Testis (tissue), 3 donors: ENCODE measurements around the gene USP48. TPM values are rescaled to one million over a fixed set of nuclear protein-coding genes. Genes with fewer than 3 reads are reported as not detected.

ENCODE experiments used
- DNase-seq: peaks from one replicate; pipeline ENCODE4 v3.0.0-alpha.2; 2019
- H3K27ac ChIP-seq, 2 donors: fragments of 200-600 bp; sonication (generic); one replicate each; pipeline ENCODE4 v1.5.1; 2019
- H3K27me3 ChIP-seq: fragments of 200-600 bp; sonication (generic); one replicate; pipeline ENCODE4 v1.5.1; 2019
- H3K36me3 ChIP-seq: fragments of 200-600 bp; sonication (generic); one replicate; pipeline ENCODE4 v1.5.1; 2017; ENCODE audit warnings: low read depth; ENCODE audit errors: missing control alignments
- H3K4me1 ChIP-seq: fragments of 200-600 bp; sonication (generic); one replicate; pipeline ENCODE4 v1.5.1; 2019
- H3K4me3 ChIP-seq, 2 donors: fragments of 200-600 bp; sonication (generic); one replicate each; pipeline ENCODE4 v1.5.1; 2017 to 2019
- H3K9me3 ChIP-seq: fragments of 200-600 bp; sonication (generic); one replicate; pipeline ENCODE4 v1.5.1; 2017
- POLR2A ChIP-seq: fragments of 450-650 bp; IDR thresholded peaks from one replicate; pipeline ENCODE4 v1.6.1; 2017; ENCODE audit warnings: antibody characterized with exemption, mild to moderate bottlenecking, moderate library complexity
- WGBS, 2 donors: methylation state at CpG; one replicate each; pipeline ENCODE4 v1.1.5; 2018; 5-methylcytosine and 5-hydroxymethylcytosine counted together
- intact Hi-C: fragments of 100-400 bp; cut with DNase I; formaldehyde crosslinking; loops from one replicate; pipeline ENCODE4 v1.15.1; 2023; ENCODE audit warnings: low total_unique reads
- polyA plus RNA-seq: library from polyadenylated mRNA; stranded (reverse); fragments of 350-450 nt; fragmentation: Illumina TruSeq; extraction: RNeasy Lipid Tissue Mini Kit (QIAGEN cat#74804); gene quantifications from one replicate; pipeline ENCODE4 v1.2.3, GENCODE V29; 2014; ENCODE audit warnings: low read depth, low replicate concordance; ENCODE audit not compliant: insufficient read depth
- total RNA-seq, 2 donors: library from RNA; depleted of rRNA; stranded (reverse); fragments of >200 nt; gene quantifications; one replicate each; pipeline ENCODE4 v1.2.3, GENCODE V29; 2016
- TF ChIP-seq, protein P1 (sequence below), 3 experiments: fragments of 450-650 bp in 2 of 3; fragments of 200-600 bp in 1 of 3; sonication (generic) in 1 of 3; IDR thresholded peaks; one replicate each; pipeline ENCODE4 v1.5.1; 2016 to 2019; ENCODE audit warnings: antibody characterized with exemption in 3 of 3, mild to moderate bottlenecking in 2 of 3, moderate library complexity in 1 of 3

Gene USP48
- total and polyA plus RNA-seq, 3 donors from 2014 or later, result 33.3 to 66.2 (median 63.0) TPM

GRCh38 chr1:21640653-21641052 lies 142.3 kb downstream of the USP48 start:
- TF ChIP-seq POLR2A, result no peak
- TF ChIP-seq, protein P1, sequence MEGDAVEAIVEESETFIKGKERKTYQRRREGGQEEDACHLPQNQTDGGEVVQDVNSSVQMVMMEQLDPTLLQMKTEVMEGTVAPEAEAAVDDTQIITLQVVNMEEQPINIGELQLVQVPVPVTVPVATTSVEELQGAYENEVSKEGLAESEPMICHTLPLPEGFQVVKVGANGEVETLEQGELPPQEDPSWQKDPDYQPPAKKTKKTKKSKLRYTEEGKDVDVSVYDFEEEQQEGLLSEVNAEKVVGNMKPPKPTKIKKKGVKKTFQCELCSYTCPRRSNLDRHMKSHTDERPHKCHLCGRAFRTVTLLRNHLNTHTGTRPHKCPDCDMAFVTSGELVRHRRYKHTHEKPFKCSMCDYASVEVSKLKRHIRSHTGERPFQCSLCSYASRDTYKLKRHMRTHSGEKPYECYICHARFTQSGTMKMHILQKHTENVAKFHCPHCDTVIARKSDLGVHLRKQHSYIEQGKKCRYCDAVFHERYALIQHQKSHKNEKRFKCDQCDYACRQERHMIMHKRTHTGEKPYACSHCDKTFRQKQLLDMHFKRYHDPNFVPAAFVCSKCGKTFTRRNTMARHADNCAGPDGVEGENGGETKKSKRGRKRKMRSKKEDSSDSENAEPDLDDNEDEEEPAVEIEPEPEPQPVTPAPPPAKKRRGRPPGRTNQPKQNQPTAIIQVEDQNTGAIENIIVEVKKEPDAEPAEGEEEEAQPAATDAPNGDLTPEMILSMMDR (IDR thresholded peaks at IDR 0.05), result no peak
- 85 to 94% methylated on average over 4 to 6 of the region's 6 CpGs for WGBS, 2 donors
- DNase-seq, result no peak
- Histone ChIP-seq H3K36me3 (no peaks in the 10 kb centered on the region), H3K4me3 (no peak overlapping the region), H3K9me3 (no peaks in the 10 kb centered on the region), H3K4me1 (no peaks in the 10 kb centered on the region), H3K27me3 (no peaks in the 10 kb centered on the region), H3K27ac (no peak overlapping the region)
- intact Hi-C loops, result no loop called here

GRCh38 chr1:21639594-21640041 lies 143.3 kb downstream of the USP48 start:
- TF ChIP-seq, protein P1 (IDR thresholded peaks at IDR 0.05), result no peak
- TF ChIP-seq POLR2A, result no peak
- intact Hi-C loops, result no loop called here
- DNase-seq, result no peak
- Histone ChIP-seq H3K27ac (no peak overlapping the region), H3K4me1 (no peaks in the 10 kb centered on the region), H3K9me3 (no peaks in the 10 kb centered on the region), H3K36me3 (no peaks in the 10 kb centered on the region), H3K4me3 (no peak overlapping the region), H3K27me3 (no peaks in the 10 kb centered on the region)
- 43 to 58% methylated on average over 11 to 24 of the region's 24 CpGs for whole genome bisulfite sequencing, 2 donors

DNA sequence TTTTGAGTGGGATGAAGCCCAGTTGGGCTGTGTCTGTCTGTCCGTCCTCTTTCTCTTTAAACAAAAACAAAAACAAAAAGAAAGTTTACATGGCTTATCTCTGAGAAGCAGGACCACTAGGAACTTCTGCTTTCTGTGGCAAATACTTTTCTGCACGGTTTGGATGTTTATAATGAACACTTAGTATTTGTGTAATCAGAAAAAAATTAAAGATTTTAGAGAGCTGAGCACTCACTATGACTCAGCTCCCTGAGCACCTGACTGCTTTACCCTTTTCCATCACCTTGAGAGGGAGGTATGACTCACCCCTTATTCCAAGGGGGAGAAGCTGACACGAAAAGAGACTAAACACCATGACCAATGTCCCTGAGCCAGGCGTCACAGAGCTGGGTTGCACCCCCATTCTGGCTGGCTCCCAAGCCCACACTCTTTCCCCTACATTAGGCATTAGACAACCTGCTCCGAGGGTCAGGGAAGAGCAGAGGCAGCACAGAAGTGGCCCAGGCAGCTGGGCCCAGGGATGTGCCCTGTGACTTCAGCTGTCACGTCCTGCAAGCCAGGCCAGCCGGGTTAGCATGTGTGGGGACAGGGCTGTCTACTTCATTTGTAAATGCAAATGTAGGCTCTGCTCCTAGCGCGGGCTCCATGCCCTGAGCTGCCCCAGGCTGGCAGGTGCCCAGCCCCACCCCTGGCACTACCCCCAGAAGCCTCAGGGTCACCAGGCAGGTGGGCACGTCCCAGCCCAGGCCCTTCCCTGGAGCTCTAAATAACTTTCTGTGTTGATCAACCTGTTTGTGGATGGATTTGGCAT lies 144.2 kb downstream of the USP48 start:
- Histone ChIP-seq H3K27ac (no peak overlapping the region), H3K27me3 (no peaks in the 10 kb centered on the region), H3K4me1 (no peaks in the 10 kb centered on the region), H3K9me3 (no peaks in the 10 kb centered on the region), H3K36me3 (no peaks in the 10 kb centered on the region), H3K4me3 (no peak overlapping the region)
- intact Hi-C loops, result no loop called here
- DNase-seq, result no peak
- WGBS, 2 donors, result 43 to 50% methylated on average over 10 of the region's 10 CpGs
- TF ChIP-seq, protein P1 (IDR thresholded peaks at IDR 0.05), result no peak
- TF ChIP-seq POLR2A, result no peak

GRCh38 chr1:21637514-21637913 lies 145.4 kb downstream of the USP48 start:
- WGBS, 2 donors, result 94 to 96% methylated on average over 6 of the region's 6 CpGs
- DNase-seq, result no peak

More at GRCh38 chr1:21637514-21637913, 145.4 kb downstream of the USP48 start:
- H3K27me3 ChIP-seq, result no peaks in the 10 kb centered on the region
- H3K27ac ChIP-seq, result no peak overlapping the region
- no peak overlapping the region for H3K4me3 ChIP-seq
- intact Hi-C loops, result no loop called here
- H3K36me3 ChIP-seq, result no peaks in the 10 kb centered on the region
- no peaks in the 10 kb centered on the region for H3K4me1 ChIP-seq
- H3K9me3 ChIP-seq, result no peaks in the 10 kb centered on the region
- TF ChIP-seq POLR2A, result no peak
- TF ChIP-seq, protein P1 (IDR thresholded peaks at IDR 0.05), result no peak
